ENCODE measurements around the gene ABHD17A. TPM values are rescaled to one million over a fixed set of nuclear protein-coding genes. Genes with fewer than 3 reads are reported as not detected.
A peak's percentile ranks its signal among the peaks of the same experiment; 100 is the strongest.

Gene ABHD17A
- total RNA-seq, 1 donor from 2014 or later, result 60.4 TPM

GRCh38 chr19:1845125-1845515 is 40.2 kb downstream of the ABHD17A start:
- H3K27ac Mint-ChIP-seq, result no peak overlapping the region
- H3K4me1 Mint-ChIP-seq (ENCODE audit: unreplicated experiment), result peaks cover 23% of the 10 kb centered on the region
- no peak for DNase-seq (ENCODE audit: extremely low spot score, unreplicated experiment)
- H3K27me3 Mint-ChIP-seq, result no peaks in the 10 kb centered on the region
- H3K4me3 Mint-ChIP-seq, result peak overlapping the region; percentile 45
- no peaks in the 10 kb centered on the region for H3K9me3 Mint-ChIP-seq
- no peaks in the 10 kb centered on the region for H3K36me3 Mint-ChIP-seq
- TF ChIP-seq CTCF (conservative IDR thresholded peaks at IDR 0.05), result no peak

GRCh38 chr19:1844513-1845124 is 40.7 kb downstream of the ABHD17A start:
- Mint-ChIP-seq H3K36me3 (no peaks in the 10 kb centered on the region), H3K27me3 (no peaks in the 10 kb centered on the region), H3K4me1 (ENCODE audit: unreplicated experiment) (peaks cover 23% of the 10 kb centered on the region), H3K9me3 (no peaks in the 10 kb centered on the region), H3K4me3 (peak overlapping the region; percentile 45), H3K27ac (no peak overlapping the region)
- DNase-seq (ENCODE audit: extremely low spot score, unreplicated experiment), result no peak
- no peak for TF ChIP-seq CTCF (conservative IDR thresholded peaks at IDR 0.05)

GRCh38 chr19:1843646-1844394 is 41.5 kb downstream of the ABHD17A start:
- peak; percentile 21 for TF ChIP-seq CTCF (conservative IDR thresholded peaks at IDR 0.05)
- Mint-ChIP-seq H3K27me3 (no peaks in the 10 kb centered on the region), H3K4me1 (ENCODE audit: unreplicated experiment) (peaks cover 23% of the 10 kb centered on the region), H3K36me3 (no peaks in the 10 kb centered on the region), H3K9me3 (no peaks in the 10 kb centered on the region), H3K4me3 (no peak overlapping the region), H3K27ac (no peak overlapping the region)
- DNase-seq (ENCODE audit: extremely low spot score, unreplicated experiment), result no peak

GRCh38 chr19:1843116-1843515 is 42.2 kb downstream of the ABHD17A start:
- H3K4me3 Mint-ChIP-seq, result no peak overlapping the region
- H3K9me3 Mint-ChIP-seq, result no peaks in the 10 kb centered on the region
- H3K36me3 Mint-ChIP-seq, result no peaks in the 10 kb centered on the region
- no peak overlapping the region for H3K27ac Mint-ChIP-seq
- no peak for TF ChIP-seq CTCF (conservative IDR thresholded peaks at IDR 0.05)
- DNase-seq (ENCODE audit: extremely low spot score, unreplicated experiment), result no peak
- H3K27me3 Mint-ChIP-seq, result no peaks in the 10 kb centered on the region
- H3K4me1 Mint-ChIP-seq (ENCODE audit: unreplicated experiment), result peaks cover 23% of the 10 kb centered on the region

- H3K4me1 Mint-ChIP-seq (ENCODE audit: unreplicated experiment), result peaks cover 14% of the 10 kb centered on the region
- no peak for TF ChIP-seq CTCF (conservative IDR thresholded peaks at IDR 0.05)
- no peaks in the 10 kb centered on the region for H3K9me3 Mint-ChIP-seq
- no peaks in the 10 kb centered on the region for H3K36me3 Mint-ChIP-seq
- H3K4me3 Mint-ChIP-seq, result no peak overlapping the region
- DNase-seq (ENCODE audit: extremely low spot score, unreplicated experiment), result no peak
- no peaks in the 10 kb centered on the region for H3K27me3 Mint-ChIP-seq
- peak overlapping the region; percentile 59 for H3K27ac Mint-ChIP-seq
Measured at GRCh38 chr19:1841209-1841924, 43.9 kb downstream of the ABHD17A start.

Measured in type B pancreatic cell (in vitro differentiated cells).